ENCODE measurements around the gene MCMBP.

- no peak for TF ChIP-seq CTCF (conservative IDR thresholded peaks at IDR 0.05; ENCODE audit: low read depth, low read length)
- TF ChIP-seq EZH2 (IDR thresholded peaks at IDR 0.05; ENCODE audit: borderline replicate concordance, low read depth, low read length, poor library complexity, severe bottlenecking), result no peak
These were observed 20.4 kb upstream of the MCMBP start for GRCh38 chr10:119893074-119893473.

All from A673 (cell line).